ENCODE results near the gene SENP5. TPM values are rescaled to one million over a fixed set of nuclear protein-coding genes. Genes with fewer than 3 reads are reported as not detected.

The SENP5 gene
- total and polyA plus RNA-seq, 2 experiments from 2014 or later = 8.1 to 30.5 TPM

GRCh38 chr3:196966526-196967401 is 99.0 kb downstream of the SENP5 start:
- Histone ChIP-seq H3K27ac (no peak overlapping the region), H3K4me3 (no peak overlapping the region), H3K36me3 (no peaks in the 10 kb centered on the region), H3K9me3 (ENCODE audit: low read depth) (no peaks in the 10 kb centered on the region), H3K27me3 (peaks cover 99% of the 10 kb centered on the region), H3K4me1 (ENCODE audit: low read depth) (no peaks in the 10 kb centered on the region)
- DNase-seq (ENCODE audit: low read depth in 1 of 2, low spot score in 1 of 2) = peak in 1 of 2 donors; percentile 68
- TF ChIP-seq CTCF (IDR thresholded peaks at IDR 0.05; ENCODE audit: low read depth, low read length) = no peak

GRCh38 chr3:196967412-196968232 is 99.9 kb downstream of the SENP5 start:
- Histone ChIP-seq H3K4me1 (ENCODE audit: low read depth) (no peaks in the 10 kb centered on the region), H3K27ac (no peak overlapping the region), H3K27me3 (peaks cover 90% of the 10 kb centered on the region), H3K9me3 (ENCODE audit: low read depth) (no peaks in the 10 kb centered on the region), H3K4me3 (no peak overlapping the region), H3K36me3 (no peaks in the 10 kb centered on the region)
- no peak for DNase-seq (ENCODE audit: low read depth in 1 of 2, low spot score in 1 of 2)
- no peak for TF ChIP-seq CTCF (IDR thresholded peaks at IDR 0.05; ENCODE audit: low read depth, low read length)

- no peaks in the 10 kb centered on the region for H3K4me1 ChIP-seq (ENCODE audit: low read depth)
- peak; percentile 49 to 62 for DNase-seq (ENCODE audit: low read depth in 1 of 2, low spot score in 1 of 2)
- H3K36me3 ChIP-seq = no peaks in the 10 kb centered on the region
- H3K27me3 ChIP-seq = peaks cover 81% of the 10 kb centered on the region
- no peaks in the 10 kb centered on the region for H3K9me3 ChIP-seq (ENCODE audit: low read depth)
- no peak within 1 kb of the TSS for H3K27ac ChIP-seq
- TF ChIP-seq CTCF (IDR thresholded peaks at IDR 0.05; ENCODE audit: low read depth, low read length) = no peak
- peak within 1 kb of the TSS; percentile 82 for H3K4me3 ChIP-seq
Observed at GRCh38 chr3:196968233-196969133, 100.8 kb downstream of the SENP5 start, which contains the start of gene PIGZ. TSS of gene PIGZ (minus strand) at chr3:196968833. CDS start at chr3:196952031, 16,802 bp downstream.

GRCh38 chr3:196969134-196969659 is 101.5 kb downstream of the SENP5 start:
- peak overlapping the region; percentile 82 for H3K4me3 ChIP-seq
- DNase-seq (ENCODE audit: low read depth in 1 of 2, low spot score in 1 of 2) = peak in 1 of 2 donors; percentile 34
- no peaks in the 10 kb centered on the region for H3K4me1 ChIP-seq (ENCODE audit: low read depth)
- H3K27ac ChIP-seq = no peak overlapping the region
- no peak for TF ChIP-seq CTCF (IDR thresholded peaks at IDR 0.05; ENCODE audit: low read depth, low read length)
- no peaks in the 10 kb centered on the region for H3K36me3 ChIP-seq
- H3K27me3 ChIP-seq = peaks cover 74% of the 10 kb centered on the region
- no peaks in the 10 kb centered on the region for H3K9me3 ChIP-seq (ENCODE audit: low read depth)
